ENCODE data around the gene SPOP. TPM values are rescaled to one million over a fixed set of nuclear protein-coding genes. Genes with fewer than 3 reads are reported as not detected.

Gene SPOP
- total and polyA plus RNA-seq, 2 experiments from 2014 or later = 51.2 to 65.7 TPM

DNA sequence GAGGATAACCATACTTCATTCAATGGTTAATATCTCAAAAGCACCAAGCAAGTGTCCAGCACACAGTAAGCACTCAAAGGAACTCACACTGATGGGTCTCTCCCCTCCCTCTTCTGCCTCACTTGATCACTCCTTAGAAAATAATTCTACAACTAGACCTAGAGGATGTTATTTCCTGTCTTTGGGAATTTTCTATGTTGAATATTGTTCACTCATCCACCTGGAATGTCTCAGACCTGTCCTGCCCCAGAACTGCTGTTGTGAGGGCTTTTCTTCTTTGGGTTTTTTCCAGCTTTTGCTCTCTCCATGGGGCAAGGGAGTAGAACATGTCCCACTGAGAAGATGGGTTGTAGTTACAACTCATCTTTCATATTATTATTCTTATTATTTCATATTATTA lies 76.9 kb downstream of the SPOP start:
- Histone ChIP-seq H3K27me3 (no peaks in the 10 kb centered on the region), H4K20me1 (ENCODE audit: insufficient read depth, poor library complexity, severe bottlenecking) (no peaks in the 10 kb centered on the region), H3K9me2 (replicated peaks; ENCODE audit: insufficient read depth) (no peaks in the 10 kb centered on the region), H3K4me3 (no peak overlapping the region), H3K27ac (no peak overlapping the region), H2AFZ (no peak overlapping the region), H3K4me1 (ENCODE audit: insufficient read depth) (no peaks in the 10 kb centered on the region), H3K9me3 (ENCODE audit: low read depth) (no peaks in the 10 kb centered on the region), H3K4me2 (no peak overlapping the region), H3K79me2 (no peaks in the 10 kb centered on the region), H3K36me3 (replicated peaks; ENCODE audit: insufficient read depth, low read depth) (no peaks in the 10 kb centered on the region)
- TF ChIP-seq EZH2phosphoT487 (IDR thresholded peaks at IDR 0.05; ENCODE audit: low read depth, severe bottlenecking, unreplicated experiment) (no peak), CTCF (IDR thresholded peaks at IDR 0.05; ENCODE audit: poor library complexity) (no peak), EZH2 (IDR thresholded peaks at IDR 0.05; ENCODE audit: borderline replicate concordance) (no peak)
- DNase-seq (ENCODE audit: low spot score) = no peak

DNA sequence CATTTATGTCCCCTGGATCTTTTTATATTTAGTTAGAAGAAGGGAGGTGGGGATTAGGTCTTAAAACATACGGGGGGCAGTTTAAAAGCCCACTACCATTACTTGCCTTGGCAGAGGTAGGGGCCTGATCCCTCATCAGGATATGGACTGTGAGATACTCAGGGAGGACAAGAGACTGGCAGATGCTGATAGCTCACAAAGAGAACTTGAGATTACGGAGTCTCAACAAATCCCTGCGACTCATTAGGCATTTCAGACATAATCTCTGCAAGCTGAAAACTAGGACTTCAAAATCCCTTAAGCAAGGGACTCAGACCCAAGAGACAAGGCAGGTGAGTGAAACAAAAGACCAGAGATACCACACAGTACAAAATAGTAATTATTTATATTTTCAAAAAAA lies 79.0 kb downstream of the SPOP start:
- H3K4me2 ChIP-seq = no peak overlapping the region
- H3K27ac ChIP-seq = no peak overlapping the region
- H3K79me2 ChIP-seq = no peaks in the 10 kb centered on the region
- H3K4me1 ChIP-seq (ENCODE audit: insufficient read depth) = no peaks in the 10 kb centered on the region
- H2AFZ ChIP-seq = no peak overlapping the region
- 79% methylated on average over 3 of the region's 3 CpGs for WGBS (ENCODE audit: low lambda C conversion rate, missing lambda C conversion rate)
- no peaks in the 10 kb centered on the region for H3K36me3 ChIP-seq (replicated peaks; ENCODE audit: insufficient read depth, low read depth)
- H3K4me3 ChIP-seq = no peak overlapping the region
- no peak for DNase-seq (ENCODE audit: low spot score)
- no peak for TF ChIP-seq EZH2 (IDR thresholded peaks at IDR 0.05; ENCODE audit: borderline replicate concordance)
- no peak for TF ChIP-seq EZH2phosphoT487 (IDR thresholded peaks at IDR 0.05; ENCODE audit: low read depth, severe bottlenecking, unreplicated experiment)
- no peak for TF ChIP-seq CTCF (IDR thresholded peaks at IDR 0.05; ENCODE audit: poor library complexity)
- H3K9me2 ChIP-seq (replicated peaks; ENCODE audit: insufficient read depth) = no peaks in the 10 kb centered on the region
- H3K27me3 ChIP-seq = no peaks in the 10 kb centered on the region
- no peaks in the 10 kb centered on the region for H4K20me1 ChIP-seq (ENCODE audit: insufficient read depth, poor library complexity, severe bottlenecking)
- no peaks in the 10 kb centered on the region for H3K9me3 ChIP-seq (ENCODE audit: low read depth)

DNA sequence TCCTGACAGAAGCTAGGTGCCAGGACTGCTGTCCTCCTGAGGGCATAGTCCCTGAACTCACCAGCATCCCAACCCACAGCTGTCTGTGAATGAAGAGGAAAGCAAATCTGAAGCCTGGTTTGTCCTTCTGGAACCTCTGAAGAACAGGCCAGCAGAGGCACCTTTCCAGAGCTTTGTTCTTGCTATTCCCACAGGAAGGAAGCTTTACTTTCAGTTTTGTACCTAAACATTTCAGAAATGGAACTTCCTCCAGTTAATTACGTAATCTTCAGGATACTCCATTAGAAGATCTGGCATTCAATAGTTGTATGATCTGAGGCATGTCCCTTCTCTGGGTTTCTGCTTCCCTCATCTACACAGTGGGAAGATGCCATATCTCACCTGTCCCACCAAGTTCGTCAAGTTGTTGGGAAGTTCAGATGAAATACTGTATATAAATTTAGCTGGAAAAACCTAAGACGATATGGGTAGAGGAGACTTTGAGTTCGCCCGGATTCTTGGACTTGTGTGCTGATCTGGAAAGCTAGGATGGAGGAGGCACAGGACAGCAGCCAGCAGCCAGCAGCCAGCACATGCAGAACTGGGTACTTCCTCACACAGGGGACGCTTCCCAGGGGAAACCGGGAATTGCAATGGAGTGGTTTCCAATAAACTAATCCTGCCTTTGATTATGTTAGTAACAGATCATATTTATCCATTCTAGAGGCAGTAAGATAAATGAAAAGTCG lies 79.8 kb downstream of the SPOP start:
- WGBS (ENCODE audit: low lambda C conversion rate, missing lambda C conversion rate) = 93% methylated on average over 8 of the region's 8 CpGs
- H4K20me1 ChIP-seq (ENCODE audit: insufficient read depth, poor library complexity, severe bottlenecking) = no peaks in the 10 kb centered on the region
- H3K9me3 ChIP-seq (ENCODE audit: low read depth) = no peaks in the 10 kb centered on the region
- no peaks in the 10 kb centered on the region for H3K9me2 ChIP-seq (replicated peaks; ENCODE audit: insufficient read depth)
- no peak overlapping the region for H3K4me3 ChIP-seq
- TF ChIP-seq EZH2 (IDR thresholded peaks at IDR 0.05; ENCODE audit: borderline replicate concordance) (no peak), CTCF (IDR thresholded peaks at IDR 0.05; ENCODE audit: poor library complexity) (no peak), EZH2phosphoT487 (IDR thresholded peaks at IDR 0.05; ENCODE audit: low read depth, severe bottlenecking, unreplicated experiment) (no peak)
- H3K4me1 ChIP-seq (ENCODE audit: insufficient read depth) = no peaks in the 10 kb centered on the region
- no peak overlapping the region for H3K4me2 ChIP-seq
- no peaks in the 10 kb centered on the region for H3K79me2 ChIP-seq
- H3K36me3 ChIP-seq (replicated peaks; ENCODE audit: insufficient read depth, low read depth) = no peaks in the 10 kb centered on the region
- no peaks in the 10 kb centered on the region for H3K27me3 ChIP-seq
- no peak overlapping the region for H3K27ac ChIP-seq
- no peak overlapping the region for H2AFZ ChIP-seq
- DNase-seq (ENCODE audit: low spot score) = no peak
